Keratinocyte (primary cell): Measurements from ENCODE around the gene TBC1D8. TPM values are rescaled to one million over a fixed set of nuclear protein-coding genes. Genes with fewer than 3 reads are reported as not detected.

Experiments used
- DNase-seq: peaks from one replicate; pipeline ENCODE4 v3.0.0-alpha.2; 2011; ENCODE audit warnings: low read depth, missing footprints, low spot score
- FAIRE-seq: peaks from 2 replicates; lab custom pipeline; 2011; peaks lifted over from hg19 to GRCh38; lab: Jason Lieb, UNC
- H2AFZ ChIP-seq: 2 replicates; pipeline ENCODE4 v1.6.0; 2012; ENCODE audit warnings: low read length, control low read depth, inconsistent platforms; ENCODE audit not compliant: control insufficient read depth
- H3K27ac ChIP-seq: 2 replicates; pipeline ENCODE4 v1.5.1; 2011; ENCODE audit warnings: low read length; ENCODE audit not compliant: control insufficient read depth, insufficient read depth
- H3K27me3 ChIP-seq: 3 replicates; pipeline ENCODE4 v1.6.0; 2011; ENCODE audit warnings: low read length; ENCODE audit not compliant: control insufficient read depth, insufficient read depth; ENCODE audit errors: extremely low read depth
- H3K36me3 ChIP-seq, 2 experiments: 2 replicates in 1 of 2; 3 replicates in 1 of 2; pipeline ENCODE4 v1.5.1; 2011; ENCODE audit warnings: low read length in 2 of 2, mild to moderate bottlenecking in 1 of 2; ENCODE audit not compliant: control insufficient read depth in 2 of 2, insufficient read depth in 2 of 2; ENCODE audit errors: extremely low read depth in 1 of 2
- H3K4me1 ChIP-seq: 3 replicates; pipeline ENCODE4 v1.5.1; 2011; ENCODE audit warnings: low read length; ENCODE audit not compliant: control insufficient read depth, insufficient read depth; ENCODE audit errors: extremely low read depth
- H3K4me2 ChIP-seq: 3 replicates; pipeline ENCODE4 v1.6.0; 2011; ENCODE audit warnings: low read depth, low read length; ENCODE audit not compliant: control insufficient read depth, insufficient read depth; ENCODE audit errors: extremely low read depth
- H3K4me3 ChIP-seq, 3 experiments: fragments of 200-600 bp in 1 of 3; sonication (generic) in 1 of 3; 2 replicates in 2 of 3; 3 replicates in 1 of 3; pipeline ENCODE4 v1.5.1; 2011 to 2016; ENCODE audit warnings: low read length in 3 of 3, mild to moderate bottlenecking in 3 of 3, control low read depth in 2 of 3, inconsistent platforms in 1 of 3, low read depth in 1 of 3, mixed read lengths in 1 of 3, mixed run types in 1 of 3, moderate library complexity in 1 of 3; ENCODE audit not compliant: control insufficient read depth in 2 of 3, insufficient read depth in 2 of 3; ENCODE audit errors: extremely low read depth in 1 of 3
- H3K79me2 ChIP-seq: 2 replicates; pipeline ENCODE4 v1.6.0; 2012; ENCODE audit warnings: low read length; ENCODE audit not compliant: control insufficient read depth, insufficient read depth
- H3K9ac ChIP-seq: 3 replicates; pipeline ENCODE4 v1.6.0; 2011; ENCODE audit warnings: low read length; ENCODE audit not compliant: control insufficient read depth, insufficient read depth; ENCODE audit errors: extremely low read depth
- H3K9me1 ChIP-seq: 3 replicates; pipeline ENCODE4 v1.6.0; 2011; ENCODE audit warnings: low read length; ENCODE audit not compliant: control insufficient read depth, insufficient read depth; ENCODE audit errors: extremely low read depth
- H3K9me3 ChIP-seq: 2 replicates; pipeline ENCODE4 v1.5.1; 2012; ENCODE audit warnings: low read depth, low read length; ENCODE audit not compliant: control insufficient read depth
- H4K20me1 ChIP-seq: 3 replicates; pipeline ENCODE4 v1.6.0; 2011; ENCODE audit warnings: low read length; ENCODE audit not compliant: control insufficient read depth, insufficient read depth; ENCODE audit errors: extremely low read depth
- EZH2 ChIP-seq: IDR thresholded peaks from one replicate; pipeline ENCODE4 v1.6.1; 2012; ENCODE audit warnings: inconsistent platforms, mild to moderate bottlenecking, low read length, moderate library complexity
- dilution Hi-C: fragments of 300-500 bp; cut with MboI; formaldehyde crosslinking; loops from one replicate; pipeline ENCODE4 v1.7.0; 2020; ENCODE audit warnings: low sequenced_read_pairs; ENCODE audit not compliant: extremely low pct_ligation_motif_present
- polyA plus RNA-seq, 5 experiments: library from polyadenylated mRNA; depleted of rRNA in 3 of 5; stranded (reverse) in 3 of 5; stranded (forward) in 1 of 5; unstranded in 1 of 5; fragments of >200 nt; gene quantifications; 1 replicate in 1 of 5; 2 replicates in 3 of 5; 3 replicates in 1 of 5; pipeline versions ENCODE4 v1.2.1 to v1.2.3, GENCODE V29; 2011 to 2012; ENCODE audit warnings: missing spikeins in 2 of 5, low read depth in 1 of 5, low replicate concordance in 1 of 5
- TF ChIP-seq, protein P1 (sequence below), 3 experiments: IDR thresholded peaks in 1 of 3; conservative IDR thresholded peaks in 1 of 3; optimal IDR thresholded peaks in 1 of 3; 2 replicates in 2 of 3; 3 replicates in 1 of 3; pipeline versions ENCODE3 to v1.5.1; 2011; ENCODE audit warnings: low read length in 3 of 3, mild to moderate bottlenecking in 3 of 3, moderate library complexity in 2 of 3, control low read depth in 1 of 3, inconsistent platforms in 1 of 3; ENCODE audit not compliant: insufficient read depth in 2 of 3; ENCODE audit errors: extremely low read depth in 1 of 3

The TBC1D8 gene
- polyA plus RNA-seq, 1 donor (not counting 4 experiments of a cell fraction or from before 2014, with no cell fraction given), result 13.8 TPM

DNA sequence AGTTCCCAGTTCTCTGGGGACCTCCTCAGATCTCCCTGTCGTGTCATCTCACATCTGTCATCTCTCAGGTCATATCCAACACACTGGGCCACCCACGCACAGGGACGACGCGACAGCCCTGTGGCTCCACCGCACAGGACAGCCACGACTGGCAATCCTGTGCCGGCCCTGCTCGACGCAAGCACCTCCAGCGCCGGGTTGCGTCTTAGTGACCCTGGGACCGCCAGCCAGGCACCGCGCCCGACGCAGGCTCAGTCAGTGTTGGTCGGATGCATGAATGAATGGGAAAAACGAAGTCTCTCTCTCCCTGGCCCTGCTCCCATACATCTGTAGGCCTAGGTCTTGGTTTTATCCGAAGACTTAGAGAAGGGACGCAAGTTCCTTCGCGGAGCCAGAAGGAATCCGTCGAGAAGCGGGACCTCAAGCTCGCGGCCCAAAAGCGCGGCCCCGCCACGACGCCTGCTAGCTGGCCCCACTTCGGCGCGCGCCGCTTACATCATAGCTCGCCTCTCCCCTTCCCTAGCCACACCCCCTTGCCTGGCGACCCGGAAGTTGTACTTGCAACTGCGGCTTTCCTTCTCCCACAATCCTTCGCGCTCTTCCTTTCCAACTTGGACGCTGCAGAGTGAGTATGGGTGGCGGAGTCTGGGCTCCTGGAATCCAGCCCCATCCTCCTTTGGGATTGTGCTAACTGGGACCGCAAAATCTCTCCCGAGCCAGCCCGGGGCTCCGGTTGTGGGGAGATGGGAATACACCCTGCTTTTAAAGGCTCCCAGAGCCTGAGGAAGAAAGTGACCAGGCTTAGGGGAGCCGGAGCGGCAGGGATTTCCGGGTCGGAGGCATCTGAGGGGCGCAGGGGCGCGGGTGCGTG, 149.3 kb downstream of the TBC1D8 start, which contains the start of gene RPL31:
RPL31 (plus strand) TSS at position 599 of the 871 bp plus-strand sequence. CDS start 413 bp downstream, outside the sequence.
- Histone ChIP-seq H2AFZ (peak within 1 kb of the TSS; percentile 98), H3K27ac (peak within 1 kb of the TSS; percentile 90), H3K79me2 (peaks cover 46% of the 10 kb centered on the region), H3K9me1 (peaks cover 2% of the 10 kb centered on the region), H3K27me3 (no peaks in the 10 kb centered on the region), H3K4me2 (peak within 1 kb of the TSS; percentile 88), H3K9me3 (no peaks in the 10 kb centered on the region), H3K4me3 (peak within 1 kb of the TSS; percentile 78 to 92 (median 91)), H3K36me3 (peaks cover 21 to 34% of the 10 kb centered on the region in 2 experiments), H3K9ac (peak within 1 kb of the TSS; percentile 98), H4K20me1 (peaks cover 13% of the 10 kb centered on the region), H3K4me1 (peaks cover 23% of the 10 kb centered on the region)
- no peak for TF ChIP-seq EZH2
- TF ChIP-seq, protein P1, sequence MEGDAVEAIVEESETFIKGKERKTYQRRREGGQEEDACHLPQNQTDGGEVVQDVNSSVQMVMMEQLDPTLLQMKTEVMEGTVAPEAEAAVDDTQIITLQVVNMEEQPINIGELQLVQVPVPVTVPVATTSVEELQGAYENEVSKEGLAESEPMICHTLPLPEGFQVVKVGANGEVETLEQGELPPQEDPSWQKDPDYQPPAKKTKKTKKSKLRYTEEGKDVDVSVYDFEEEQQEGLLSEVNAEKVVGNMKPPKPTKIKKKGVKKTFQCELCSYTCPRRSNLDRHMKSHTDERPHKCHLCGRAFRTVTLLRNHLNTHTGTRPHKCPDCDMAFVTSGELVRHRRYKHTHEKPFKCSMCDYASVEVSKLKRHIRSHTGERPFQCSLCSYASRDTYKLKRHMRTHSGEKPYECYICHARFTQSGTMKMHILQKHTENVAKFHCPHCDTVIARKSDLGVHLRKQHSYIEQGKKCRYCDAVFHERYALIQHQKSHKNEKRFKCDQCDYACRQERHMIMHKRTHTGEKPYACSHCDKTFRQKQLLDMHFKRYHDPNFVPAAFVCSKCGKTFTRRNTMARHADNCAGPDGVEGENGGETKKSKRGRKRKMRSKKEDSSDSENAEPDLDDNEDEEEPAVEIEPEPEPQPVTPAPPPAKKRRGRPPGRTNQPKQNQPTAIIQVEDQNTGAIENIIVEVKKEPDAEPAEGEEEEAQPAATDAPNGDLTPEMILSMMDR (optimal IDR thresholded peaks at IDR 0.05 in 1 of 3, IDR thresholded peaks at IDR 0.05 in 1 of 3, conservative IDR thresholded peaks at IDR 0.05 in 1 of 3; ENCODE audit: extremely low read depth in 1 of 3, insufficient read depth in 2 of 3, low read length in 3 of 3), result no peak
- dilution Hi-C loops, result no loop called here
- FAIRE-seq (peak; percentile 43), DNase-seq (peak; percentile 90)

DNA sequence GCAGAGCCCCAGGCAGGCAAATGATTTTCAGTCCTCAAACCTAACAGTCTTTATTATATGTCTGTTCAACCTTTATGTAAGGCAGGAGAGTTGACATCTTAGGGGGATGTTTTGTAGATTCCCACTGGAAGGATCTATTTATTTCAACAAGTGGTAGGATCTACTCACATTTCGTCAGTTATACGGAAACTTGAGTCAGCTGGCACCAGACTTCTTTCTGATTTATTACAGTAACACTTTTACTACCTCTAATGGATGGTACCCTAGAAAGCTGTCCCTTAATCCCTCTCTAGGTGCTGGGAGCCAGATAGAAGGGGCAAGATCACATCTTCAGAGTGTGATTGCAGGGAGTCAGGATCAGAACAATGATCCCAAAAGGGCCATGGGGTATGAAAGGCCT, 151.2 kb downstream of the TBC1D8 start:
- Histone ChIP-seq H4K20me1 (peaks cover 10% of the 10 kb centered on the region), H3K79me2 (peaks cover 29% of the 10 kb centered on the region), H3K4me3 (no peak overlapping the region), H3K9me3 (no peaks in the 10 kb centered on the region), H3K9me1 (no peaks in the 10 kb centered on the region), H2AFZ (no peak overlapping the region), H3K27me3 (no peaks in the 10 kb centered on the region), H3K4me1 (peaks cover 21% of the 10 kb centered on the region), H3K9ac (no peak overlapping the region), H3K27ac (no peak overlapping the region), H3K36me3 (peaks cover 19 to 22% of the 10 kb centered on the region in 2 experiments), H3K4me2 (no peak overlapping the region)
- no peak for FAIRE-seq
- DNase-seq, result no peak
- dilution Hi-C loops, result no loop called here
- no peak for TF ChIP-seq EZH2
- TF ChIP-seq, protein P1 (optimal IDR thresholded peaks at IDR 0.05 in 1 of 3, IDR thresholded peaks at IDR 0.05 in 1 of 3, conservative IDR thresholded peaks at IDR 0.05 in 1 of 3; ENCODE audit: extremely low read depth in 1 of 3, insufficient read depth in 2 of 3, low read length in 3 of 3), result no peak
